ENCODE data around the gene CDH22.

Gene CDH22

GRCh38 chr20:46293084-46293483, 15.2 kb downstream of the CDH22 start:
- DNase-seq, result no peak

- no peak for DNase-seq
These were observed 16.9 kb downstream of the CDH22 start for GRCh38 chr20:46291401-46291800.

- DNase-seq, result no peak
These were observed 18.9 kb downstream of the CDH22 start for GRCh38 chr20:46289432-46289831.

- DNase-seq, result no peak
These were observed 21.3 kb downstream of the CDH22 start for GRCh38 chr20:46286977-46287376.

GRCh38 chr20:46286382-46286781, 21.9 kb downstream of the CDH22 start:
- no peak for DNase-seq

- DNase-seq, result no peak
These were observed 22.6 kb downstream of the CDH22 start for GRCh38 chr20:46285740-46286139.

GRCh38 chr20:46285072-46285471, 23.2 kb downstream of the CDH22 start:
- DNase-seq, result no peak

GRCh38 chr20:46284040-46284427, 24.3 kb downstream of the CDH22 start:
- DNase-seq, result no peak

GRCh38 chr20:46283426-46284039, 24.8 kb downstream of the CDH22 start:
- no peak for DNase-seq

- DNase-seq, result no peak
These were observed 25.6 kb downstream of the CDH22 start for GRCh38 chr20:46282669-46283068.

- DNase-seq, result no peak
These were observed 29.2 kb downstream of the CDH22 start for GRCh38 chr20:46279103-46279502.

GRCh38 chr20:46277602-46278001, 30.7 kb downstream of the CDH22 start:
- no peak for DNase-seq

- no peak for DNase-seq
These were observed 31.8 kb downstream of the CDH22 start for GRCh38 chr20:46276531-46276930.

- DNase-seq, result no peak
These were observed 33.2 kb downstream of the CDH22 start for GRCh38 chr20:46275091-46275490.

- DNase-seq, result no peak
These were observed 34.6 kb downstream of the CDH22 start for GRCh38 chr20:46273717-46274116.

- no peak for DNase-seq
These were observed 35.8 kb downstream of the CDH22 start for GRCh38 chr20:46272389-46273047.

GRCh38 chr20:46270977-46271744, 37.1 kb downstream of the CDH22 start:
- DNase-seq, result no peak

- DNase-seq, result no peak
These were observed 38.9 kb downstream of the CDH22 start for GRCh38 chr20:46269372-46269771.

- no peak for DNase-seq
These were observed 39.6 kb downstream of the CDH22 start for GRCh38 chr20:46268662-46269061.

- no peak for DNase-seq
These were observed 40.1 kb downstream of the CDH22 start for GRCh38 chr20:46268131-46268614.

- no peak for DNase-seq
These were observed 40.9 kb downstream of the CDH22 start for GRCh38 chr20:46267108-46268105.

GRCh38 chr20:46265539-46265938, 42.8 kb downstream of the CDH22 start:
- DNase-seq, result no peak

All from GDM1 (cell line).